Vagina (tissue), 2 donors: ENCODE data around the gene SEPTIN1. TPM values are rescaled to one million over a fixed set of nuclear protein-coding genes. Genes with fewer than 3 reads are reported as not detected.
A peak's percentile ranks its signal among the peaks of the same experiment; 100 is the strongest.

ENCODE experiments used
- DNase-seq, 2 donors: peaks; one replicate each; pipeline ENCODE4 v3.0.0-alpha.2; 2017; ENCODE audit errors: extremely low spot score in 2 of 2
- H3K27ac ChIP-seq: fragments of 200-600 bp; sonication (generic); one replicate; pipeline ENCODE4 v1.5.1; 2019
- H3K27me3 ChIP-seq: fragments of 200-600 bp; sonication (generic); one replicate; pipeline ENCODE4 v1.5.1; 2019
- H3K36me3 ChIP-seq, 2 donors: fragments of 200-600 bp; sonication (generic); one replicate each; pipeline ENCODE4 v1.5.1; 2017 to 2019
- H3K4me1 ChIP-seq: fragments of 200-600 bp; sonication (generic); one replicate; pipeline ENCODE4 v1.5.1; 2019
- H3K4me3 ChIP-seq, 2 donors: fragments of 200-600 bp; sonication (generic); 1 replicate in 1 of 2; 2 replicates in 1 of 2; pipeline ENCODE4 v1.5.1; 2016 to 2019
- H3K9me3 ChIP-seq: fragments of 200-600 bp; sonication (generic); one replicate; pipeline ENCODE4 v1.5.1; 2019
- POLR2A ChIP-seq, 2 donors: fragments of 450-650 bp; IDR thresholded peaks; one replicate each; pipeline ENCODE4 v1.6.1; 2017; ENCODE audit warnings: antibody characterized with exemption in 2 of 2, mild to moderate bottlenecking in 2 of 2, moderate library complexity in 2 of 2
- POLR2AphosphoS5 ChIP-seq, 2 donors: sonication (generic); formaldehyde crosslinking; IDR thresholded peaks; one replicate each; pipeline ENCODE4 v1.9.0; 2017; ENCODE audit warnings: antibody characterized with exemption in 2 of 2, mild to moderate bottlenecking in 2 of 2, low read depth in 1 of 2; ENCODE audit not compliant: insufficient read depth in 1 of 2
- intact Hi-C: fragments of 100-400 bp; cut with DNase I; formaldehyde crosslinking; loops from one replicate; pipeline ENCODE4 v1.15.1; 2023
- total RNA-seq: library from RNA; depleted of rRNA; stranded (reverse); fragments of >200 nt; gene quantifications from one replicate; pipeline ENCODE4 v1.2.3, GENCODE V29; 2016
- TF ChIP-seq, protein P1 (sequence below), 3 experiments: fragments of 450-650 bp in 2 of 3; fragments of 200-600 bp in 1 of 3; sonication (generic) in 1 of 3; IDR thresholded peaks; one replicate each; pipeline ENCODE4 v1.5.1; 2017 to 2019; ENCODE audit warnings: antibody characterized with exemption in 3 of 3, mild to moderate bottlenecking in 2 of 3, moderate library complexity in 2 of 3

The SEPTIN1 gene
- total RNA-seq, 1 donor from 2014 or later, result 3.7 TPM

- Histone ChIP-seq H3K27ac (peak overlapping the region; percentile 79), H3K36me3 (peaks cover 0 to 5% of the 10 kb centered on the region in 2 donors), H3K27me3 (no peaks in the 10 kb centered on the region), H3K4me3 (peak overlapping the region; percentile 73 to 74), H3K4me1 (peaks cover 28% of the 10 kb centered on the region), H3K9me3 (no peaks in the 10 kb centered on the region)
- intact Hi-C loops, result loop anchor here (10.0 kb wide), 1 partner anchor 343 kb away; the partner anchor contains the start of gene ALDOA
- no peak for DNase-seq
- TF ChIP-seq, protein P1, sequence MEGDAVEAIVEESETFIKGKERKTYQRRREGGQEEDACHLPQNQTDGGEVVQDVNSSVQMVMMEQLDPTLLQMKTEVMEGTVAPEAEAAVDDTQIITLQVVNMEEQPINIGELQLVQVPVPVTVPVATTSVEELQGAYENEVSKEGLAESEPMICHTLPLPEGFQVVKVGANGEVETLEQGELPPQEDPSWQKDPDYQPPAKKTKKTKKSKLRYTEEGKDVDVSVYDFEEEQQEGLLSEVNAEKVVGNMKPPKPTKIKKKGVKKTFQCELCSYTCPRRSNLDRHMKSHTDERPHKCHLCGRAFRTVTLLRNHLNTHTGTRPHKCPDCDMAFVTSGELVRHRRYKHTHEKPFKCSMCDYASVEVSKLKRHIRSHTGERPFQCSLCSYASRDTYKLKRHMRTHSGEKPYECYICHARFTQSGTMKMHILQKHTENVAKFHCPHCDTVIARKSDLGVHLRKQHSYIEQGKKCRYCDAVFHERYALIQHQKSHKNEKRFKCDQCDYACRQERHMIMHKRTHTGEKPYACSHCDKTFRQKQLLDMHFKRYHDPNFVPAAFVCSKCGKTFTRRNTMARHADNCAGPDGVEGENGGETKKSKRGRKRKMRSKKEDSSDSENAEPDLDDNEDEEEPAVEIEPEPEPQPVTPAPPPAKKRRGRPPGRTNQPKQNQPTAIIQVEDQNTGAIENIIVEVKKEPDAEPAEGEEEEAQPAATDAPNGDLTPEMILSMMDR (IDR thresholded peaks at IDR 0.05), result no peak
- TF ChIP-seq POLR2A (IDR thresholded peaks at IDR 0.05) (no peak), POLR2AphosphoS5 (IDR thresholded peaks at IDR 0.05; ENCODE audit: insufficient read depth in 1 of 2, low read depth in 1 of 2) (no peak)
Measured at GRCh38 chr16:30407804-30408534, 25.6 kb upstream of the SEPTIN1 start.

DNA sequence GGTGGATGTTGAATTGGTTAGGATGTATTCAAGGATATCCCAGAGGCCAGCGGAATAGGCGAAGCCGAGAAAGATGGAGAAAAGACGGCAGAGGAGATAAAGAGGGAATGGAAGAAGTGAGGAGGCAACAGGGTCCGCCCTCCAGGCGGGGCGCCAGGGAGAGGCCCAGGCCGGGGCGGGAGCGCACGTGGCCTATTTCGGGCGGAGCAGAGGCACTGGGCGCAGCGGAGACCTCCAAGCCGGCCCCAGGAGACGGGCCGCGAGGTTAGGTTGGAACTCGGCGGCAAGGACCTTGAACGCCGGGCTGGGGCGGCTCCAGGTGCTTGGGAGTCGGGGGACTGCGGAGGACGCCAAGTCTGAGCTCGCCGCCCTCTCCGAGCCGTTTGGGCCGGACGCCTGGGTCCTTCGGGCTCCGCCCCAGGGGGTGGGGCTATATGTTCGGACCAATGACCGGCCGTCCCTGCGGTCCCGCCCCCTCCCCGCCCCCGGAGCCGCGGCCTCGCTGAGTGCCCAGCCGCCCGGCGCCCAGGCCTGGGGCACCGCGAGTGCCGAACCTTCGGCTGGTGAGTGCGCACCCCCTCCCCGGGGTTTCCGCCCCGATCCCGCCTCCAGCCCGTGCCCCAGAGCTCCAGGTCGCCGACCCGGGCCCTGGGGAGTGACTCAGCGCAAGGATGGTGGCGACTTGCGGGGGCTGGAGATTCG is 24.9 kb upstream of the SEPTIN1 start, which contains the start of gene ZNF771:
Gene ZNF771 (plus strand): TSS at position 505 of the 702 bp plus-strand sequence. CDS start 448 bp downstream, outside the sequence.
- DNase-seq, result no peak

DNA sequence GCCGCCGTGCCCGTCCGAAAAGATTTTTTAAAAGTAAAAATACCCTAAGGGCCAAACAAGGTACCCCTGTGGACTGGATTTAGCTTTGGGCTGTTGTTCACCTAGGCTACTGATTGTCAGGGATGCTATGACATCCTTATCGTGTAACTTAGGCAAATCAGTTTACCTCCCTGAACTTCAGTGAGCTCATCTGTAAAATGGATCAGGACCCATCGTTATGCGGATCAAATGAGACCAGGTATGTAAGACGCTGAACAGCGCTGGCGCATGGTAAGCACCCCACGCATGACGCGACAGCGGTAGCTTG is 24.4 kb upstream of the SEPTIN1 start:
- no peak for TF ChIP-seq POLR2A (IDR thresholded peaks at IDR 0.05)
- TF ChIP-seq, protein P1 (IDR thresholded peaks at IDR 0.05), result no peak
- TF ChIP-seq POLR2AphosphoS5 (IDR thresholded peaks at IDR 0.05; ENCODE audit: insufficient read depth in 1 of 2, low read depth in 1 of 2), result no peak
- intact Hi-C loops, result loop anchor here (10.0 kb wide), 1 partner anchor 342 kb away; the partner anchor contains the start of gene ALDOA
- Histone ChIP-seq H3K4me1 (peaks cover 28% of the 10 kb centered on the region), H3K27ac (peak overlapping the region; percentile 79), H3K36me3 (peaks cover 0 to 5% of the 10 kb centered on the region in 2 donors), H3K27me3 (no peaks in the 10 kb centered on the region), H3K9me3 (no peaks in the 10 kb centered on the region), H3K4me3 (peak overlapping the region; percentile 73 to 74)
- DNase-seq, result no peak

More for the DNA sequence above, 24.9 kb upstream of the SEPTIN1 start, which contains the start of gene ZNF771:
- intact Hi-C loops, result loop anchor here (10.0 kb wide), 1 partner anchor 342 kb away; the partner anchor contains the start of gene ALDOA
- Histone ChIP-seq H3K36me3 (peaks cover 0 to 5% of the 10 kb centered on the region in 2 donors), H3K4me1 (peaks cover 28% of the 10 kb centered on the region), H3K27me3 (no peaks in the 10 kb centered on the region), H3K4me3 (peak within 1 kb of the TSS; percentile 73 to 74), H3K27ac (peak within 1 kb of the TSS; percentile 79), H3K9me3 (no peaks in the 10 kb centered on the region)
- TF ChIP-seq, protein P1 (IDR thresholded peaks at IDR 0.05), result no peak
- TF ChIP-seq POLR2A (IDR thresholded peaks at IDR 0.05) (peak in 1 of 2 donors; percentile 27), POLR2AphosphoS5 (IDR thresholded peaks at IDR 0.05; ENCODE audit: insufficient read depth in 1 of 2, low read depth in 1 of 2) (peak; percentile 67 to 93)

GRCh38 chr16:30401768-30402425 is 19.5 kb upstream of the SEPTIN1 start:
- intact Hi-C loops, result loop anchor here (10.0 kb wide), 1 partner anchor 337 kb away; the partner anchor contains the start of gene ALDOA
- H3K27ac ChIP-seq, result no peak overlapping the region
- TF ChIP-seq, protein P1 (IDR thresholded peaks at IDR 0.05), result no peak
- TF ChIP-seq POLR2AphosphoS5 (IDR thresholded peaks at IDR 0.05; ENCODE audit: insufficient read depth in 1 of 2, low read depth in 1 of 2) (no peak), POLR2A (IDR thresholded peaks at IDR 0.05) (no peak)

More at GRCh38 chr16:30401768-30402425, 19.5 kb upstream of the SEPTIN1 start:
- Histone ChIP-seq H3K27me3 (no peaks in the 10 kb centered on the region), H3K9me3 (no peaks in the 10 kb centered on the region), H3K4me3 (no peak overlapping the region), H3K4me1 (peaks cover 36% of the 10 kb centered on the region), H3K36me3 (no peaks in the 10 kb centered on the region)
- DNase-seq, result no peak
